PC-9 (cell line): ENCODE data around the gene MTERF1. TPM values are rescaled to one million over a fixed set of nuclear protein-coding genes. Genes with fewer than 3 reads are reported as not detected.

ENCODE experiments used
- BruUV-seq: library from RNA; stranded (reverse); fragments of 400-500 nt; replicated peaks from 2 replicates; lab custom pipeline; 2021; lab: Mats Ljungman, UMichigan
- CTCF ChIA-PET: fragments of 300-600 bp; sonication (Branson Sonifier 250); formaldehyde crosslinking; loops from one replicate; lab custom pipeline; 2022; ENCODE audit warnings: antibody characterized with exemption; lab: Charles Lee
- POLR2A ChIA-PET: fragments of 300-600 bp; sonication (Branson Sonifier 250); formaldehyde crosslinking; loops from one replicate; lab custom pipeline; 2022; ENCODE audit warnings: antibody characterized with exemption; ENCODE audit not compliant: unreplicated experiment; lab: Charles Lee
- DNase-seq, 2 experiments: peaks; one replicate each; pipeline versions ENCODE4 v3.0.0 to v3.0.0-alpha.2; 2015 to 2022; ENCODE audit warnings: mixed read lengths in 1 of 2
- H2AFZ ChIP-seq: fragments of 200-600 bp; sonication (generic); 2 replicates; pipeline ENCODE4 v1.8.1; 2017; ENCODE audit warnings: antibody characterized with exemption
- H3F3A ChIP-seq: fragments of 200-600 bp; sonication (generic); 2 replicates; pipeline ENCODE4 v1.8.1; 2017; ENCODE audit warnings: antibody characterized with exemption, mild to moderate bottlenecking, low read depth; ENCODE audit not compliant: insufficient read depth
- H3K27ac ChIP-seq: fragments of 200-600 bp; sonication (generic); 2 replicates; pipeline ENCODE4 v1.6.1; 2016; ENCODE audit warnings: mixed run types
- H3K27me3 ChIP-seq: fragments of 200-600 bp; sonication (generic); 2 replicates; pipeline ENCODE4 v1.6.1; 2016; ENCODE audit warnings: low read depth, mixed run types; ENCODE audit not compliant: insufficient read depth
- H3K36me3 ChIP-seq: fragments of 200-600 bp; sonication (generic); 2 replicates; pipeline ENCODE4 v1.6.1; 2016; ENCODE audit warnings: low read depth, mixed run types
- H3K4me1 ChIP-seq: fragments of 200-600 bp; sonication (generic); replicated peaks from 2 replicates; pipeline ENCODE4 v1.6.1; 2016; ENCODE audit warnings: mixed run types; ENCODE audit not compliant: insufficient read depth
- H3K4me2 ChIP-seq: fragments of 200-600 bp; sonication (generic); 2 replicates; pipeline ENCODE4 v1.6.1; 2017; ENCODE audit warnings: mixed run types
- H3K4me3 ChIP-seq: fragments of 200-600 bp; sonication (generic); 2 replicates; pipeline ENCODE4 v1.6.1; 2016; ENCODE audit warnings: mixed run types
- H3K79me2 ChIP-seq: fragments of 200-600 bp; sonication (generic); 2 replicates; pipeline ENCODE4 v1.6.1; 2017; ENCODE audit warnings: low read depth, mixed run types
- H3K9me2 ChIP-seq: fragments of 200-600 bp; sonication (generic); 2 replicates; pipeline ENCODE4 v1.8.1; 2017; ENCODE audit warnings: mild to moderate bottlenecking; ENCODE audit not compliant: insufficient read depth
- H3K9me3 ChIP-seq: fragments of 200-600 bp; sonication (generic); 2 replicates; pipeline ENCODE4 v1.8.1; 2016; ENCODE audit warnings: low read depth; ENCODE audit not compliant: insufficient read depth
- H4K20me1 ChIP-seq: fragments of 200-600 bp; sonication (generic); 2 replicates; pipeline ENCODE4 v1.8.1; 2017; ENCODE audit not compliant: insufficient read depth
- EZH2 ChIP-seq: fragments of 200-600 bp; sonication (generic); IDR thresholded peaks from 2 replicates; pipeline ENCODE4 v1.8.0; 2017; ENCODE audit warnings: antibody characterized with exemption, low read depth
- intact Hi-C: fragments of 100-400 bp; cut with micrococcal nuclease; formaldehyde crosslinking; loops from one replicate; pipeline ENCODE4 v1.10.0; 2022; ENCODE audit not compliant: unreplicated experiment
- total RNA-seq: library from RNA; stranded (reverse); gene quantifications from 2 replicates; pipeline ENCODE4 v1.2.3, GENCODE V29; 2021
- TF ChIP-seq, protein P1 (sequence below): fragments of 200-600 bp; sonication (generic); conservative IDR thresholded peaks from 2 replicates; pipeline ENCODE4 v1.6.1; 2017; ENCODE audit warnings: mixed run types, antibody characterized with exemption, mild to moderate bottlenecking, moderate library complexity

Gene MTERF1
- total RNA-seq, 1 experiment from 2014 or later, result 16.9 TPM

GRCh38 chr7:91838439-91838838 is 42.1 kb downstream of the MTERF1 start:
- ChIA-PET POLR2A (no interaction called here), CTCF (no interaction called here)

GRCh38 chr7:91837397-91838070 is 43.0 kb downstream of the MTERF1 start:
- Histone ChIP-seq H2AFZ (no peak overlapping the region), H3K36me3 (no peaks in the 10 kb centered on the region), H4K20me1 (no peaks in the 10 kb centered on the region), H3K27me3 (no peaks in the 10 kb centered on the region), H3F3A (no peaks in the 10 kb centered on the region), H3K4me3 (no peak overlapping the region), H3K27ac (no peak overlapping the region), H3K4me2 (no peak overlapping the region), H3K9me2 (no peaks in the 10 kb centered on the region), H3K9me3 (no peaks in the 10 kb centered on the region), H3K79me2 (no peaks in the 10 kb centered on the region), H3K4me1 (no peaks in the 10 kb centered on the region; the same call in 1 of the 2 replicates)
- ChIA-PET POLR2A (no interaction called here), CTCF (no interaction called here)
- no peak for DNase-seq
- TF ChIP-seq, protein P1, sequence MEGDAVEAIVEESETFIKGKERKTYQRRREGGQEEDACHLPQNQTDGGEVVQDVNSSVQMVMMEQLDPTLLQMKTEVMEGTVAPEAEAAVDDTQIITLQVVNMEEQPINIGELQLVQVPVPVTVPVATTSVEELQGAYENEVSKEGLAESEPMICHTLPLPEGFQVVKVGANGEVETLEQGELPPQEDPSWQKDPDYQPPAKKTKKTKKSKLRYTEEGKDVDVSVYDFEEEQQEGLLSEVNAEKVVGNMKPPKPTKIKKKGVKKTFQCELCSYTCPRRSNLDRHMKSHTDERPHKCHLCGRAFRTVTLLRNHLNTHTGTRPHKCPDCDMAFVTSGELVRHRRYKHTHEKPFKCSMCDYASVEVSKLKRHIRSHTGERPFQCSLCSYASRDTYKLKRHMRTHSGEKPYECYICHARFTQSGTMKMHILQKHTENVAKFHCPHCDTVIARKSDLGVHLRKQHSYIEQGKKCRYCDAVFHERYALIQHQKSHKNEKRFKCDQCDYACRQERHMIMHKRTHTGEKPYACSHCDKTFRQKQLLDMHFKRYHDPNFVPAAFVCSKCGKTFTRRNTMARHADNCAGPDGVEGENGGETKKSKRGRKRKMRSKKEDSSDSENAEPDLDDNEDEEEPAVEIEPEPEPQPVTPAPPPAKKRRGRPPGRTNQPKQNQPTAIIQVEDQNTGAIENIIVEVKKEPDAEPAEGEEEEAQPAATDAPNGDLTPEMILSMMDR, result no peak
- TF ChIP-seq EZH2, result no peak
- no TSS peak for BruUV-seq
- intact Hi-C loops, result no loop called here

More at GRCh38 chr7:91838439-91838838, 42.1 kb downstream of the MTERF1 start:
- H2AFZ ChIP-seq, result no peak overlapping the region
- no peaks in the 10 kb centered on the region for H4K20me1 ChIP-seq
- no peaks in the 10 kb centered on the region; the same call in 1 of the 2 replicates for H3K4me1 ChIP-seq
- H3K27ac ChIP-seq, result no peak overlapping the region
- TF ChIP-seq, protein P1, result no peak
- TF ChIP-seq EZH2, result no peak
- no peak overlapping the region for H3K4me2 ChIP-seq
- no peaks in the 10 kb centered on the region for H3F3A ChIP-seq
- no TSS peak for BruUV-seq
- H3K9me2 ChIP-seq, result no peaks in the 10 kb centered on the region
- H3K9me3 ChIP-seq, result no peaks in the 10 kb centered on the region
- H3K4me3 ChIP-seq, result no peak overlapping the region
- H3K79me2 ChIP-seq, result no peaks in the 10 kb centered on the region
- intact Hi-C loops, result no loop called here
- DNase-seq, result no peak
- no peaks in the 10 kb centered on the region for H3K36me3 ChIP-seq
- no peaks in the 10 kb centered on the region for H3K27me3 ChIP-seq

DNA sequence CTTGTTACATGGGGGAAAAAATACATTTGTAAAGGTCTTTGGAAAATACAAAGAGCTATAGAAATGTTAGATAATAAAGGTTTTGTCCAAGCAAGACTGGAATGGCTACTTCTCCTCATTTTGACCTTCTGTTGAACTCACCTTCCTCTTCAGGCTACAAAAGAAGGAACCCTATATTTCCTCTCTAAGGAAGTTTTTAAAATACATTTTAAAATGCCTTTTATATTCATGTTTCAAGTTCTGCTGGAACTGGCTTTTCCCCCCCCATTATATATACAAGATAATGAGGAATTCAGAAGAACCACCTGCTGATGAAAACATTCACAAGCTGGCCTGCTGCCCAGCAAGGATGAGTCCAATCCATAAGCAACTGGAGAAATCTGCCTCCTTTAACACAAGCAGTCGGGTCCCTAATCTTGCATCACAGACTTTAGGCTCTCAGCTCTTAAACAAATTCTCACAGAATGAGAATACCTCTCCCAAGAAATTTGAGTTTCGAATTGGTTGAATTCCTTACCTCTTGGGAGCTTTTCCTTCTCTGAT is 44.6 kb downstream of the MTERF1 start:
- H3F3A ChIP-seq, result no peaks in the 10 kb centered on the region
- no peaks in the 10 kb centered on the region for H3K36me3 ChIP-seq
- no peak overlapping the region for H3K4me3 ChIP-seq
- no peaks in the 10 kb centered on the region for H4K20me1 ChIP-seq
- ChIA-PET POLR2A (interaction anchor here (0.6 kb wide), 1 partner anchor 130 kb away, joined by 3 read pairs; no protein-coding TSS in a partner anchor), CTCF (no interaction called here)
- H3K4me2 ChIP-seq, result no peak overlapping the region
- no peaks in the 10 kb centered on the region; the same call in 1 of the 2 replicates for H3K4me1 ChIP-seq
- no peaks in the 10 kb centered on the region for H3K9me3 ChIP-seq
- no peaks in the 10 kb centered on the region for H3K9me2 ChIP-seq
- no peak for DNase-seq
- H3K27ac ChIP-seq, result no peak overlapping the region
- BruUV-seq, result no TSS peak
- no peaks in the 10 kb centered on the region for H3K79me2 ChIP-seq
- no peak for TF ChIP-seq EZH2
- TF ChIP-seq, protein P1, result no peak
- intact Hi-C loops, result no loop called here
- H2AFZ ChIP-seq, result no peak overlapping the region
- no peaks in the 10 kb centered on the region for H3K27me3 ChIP-seq
